NB4 (cell line): Measurements from ENCODE around the gene RASA3.

Experiments used
- DNase-seq: peaks from one replicate; pipeline ENCODE4 v3.0.0; 2010; ENCODE audit warnings: low read depth
- H3K4me3 ChIP-seq: one replicate; pipeline ENCODE4 v1.5.1; 2011; ENCODE audit warnings: mild to moderate bottlenecking, low read depth, low read length, moderate library complexity
- CTCF ChIP-seq: IDR thresholded peaks from one replicate; pipeline ENCODE4 v1.5.1; 2012; ENCODE audit warnings: low read depth, low read length
- MAX ChIP-seq: IDR thresholded peaks from 2 replicates; pipeline ENCODE4 v1.6.1; 2011; ENCODE audit warnings: low read depth, low read length
- MYC ChIP-seq: IDR thresholded peaks from 2 replicates; pipeline ENCODE4 v1.6.1; 2011; ENCODE audit warnings: low read depth, low read length
- POLR2A ChIP-seq: IDR thresholded peaks from 2 replicates; pipeline ENCODE4 v1.6.1; 2011; ENCODE audit warnings: mild to moderate bottlenecking; ENCODE audit not compliant: insufficient read length; ENCODE audit errors: extremely low read depth

Gene RASA3

GRCh38 chr13:114054264-114054663 is 78.2 kb downstream of the RASA3 start:
- no peak overlapping the region for H3K4me3 ChIP-seq
- DNase-seq: peak; percentile 49
- TF ChIP-seq MAX: no peak
- TF ChIP-seq CTCF: no peak

GRCh38 chr13:114053026-114053425 is 79.4 kb downstream of the RASA3 start:
- TF ChIP-seq MAX: peak; percentile 68
- no peak for TF ChIP-seq CTCF
- TF ChIP-seq POLR2A: no peak
- TF ChIP-seq MYC: peak; percentile 62; the same call in 1 of the 2 replicates
- H3K4me3 ChIP-seq: peak overlapping the region; percentile 19
- DNase-seq: peak; percentile 96

GRCh38 chr13:114050536-114051450 is 81.6 kb downstream of the RASA3 start:
- TF ChIP-seq CTCF (no peak), MAX (no peak), POLR2A (no peak), MYC (no peak)
- no peak overlapping the region for H3K4me3 ChIP-seq
- DNase-seq: no peak

GRCh38 chr13:114049626-114050101 is 82.8 kb downstream of the RASA3 start:
- TF ChIP-seq MYC: no peak
- no peak for TF ChIP-seq CTCF
- no peak for TF ChIP-seq POLR2A
- no peak for TF ChIP-seq MAX
- DNase-seq: no peak
- H3K4me3 ChIP-seq: no peak overlapping the region

GRCh38 chr13:114049026-114049425 is 83.4 kb downstream of the RASA3 start:
- H3K4me3 ChIP-seq: no peak overlapping the region
- TF ChIP-seq MAX: no peak
- TF ChIP-seq POLR2A: no peak
- no peak for TF ChIP-seq MYC
- no peak for TF ChIP-seq CTCF
- peak; percentile 41 for DNase-seq
